NCI-H1105 treated with DMSO at 0.1 percent for 48 hours (cell line): ENCODE results near the gene CACNA1G.

Source experiments
- DNase-seq: peaks from one replicate; lab custom pipeline; 2025; lab: John Stamatoyannopoulos, UW

Gene CACNA1G

GRCh38 chr17:50672831-50673551, 112.5 kb downstream of the CACNA1G start:
- DNase-seq: no peak

GRCh38 chr17:50675190-50675589, 114.7 kb downstream of the CACNA1G start:
- no peak for DNase-seq

GRCh38 chr17:50675627-50676026, 115.1 kb downstream of the CACNA1G start:
- no peak for DNase-seq

GRCh38 chr17:50676065-50676975, 115.8 kb downstream of the CACNA1G start:
- DNase-seq: no peak
